HT-29 (cell line): ENCODE measurements around the gene NPAS3. TPM values are rescaled to one million over a fixed set of nuclear protein-coding genes. Genes with fewer than 3 reads are reported as not detected.

ENCODE experiments used
- DNase-seq: peaks from one replicate; pipeline ENCODE4 v3.0.0-alpha.2; 2015; ENCODE audit warnings: low spot score
- total RNA-seq: library from RNA; depleted of rRNA; stranded (reverse); fragments of >200 nt; shearing (Covaris generic); gene quantifications from 2 replicates; pipeline ENCODE4 v1.2.3, GENCODE V29; 2014

The NPAS3 gene
- total RNA-seq, 1 experiment from 2014 or later: not detected

DNA sequence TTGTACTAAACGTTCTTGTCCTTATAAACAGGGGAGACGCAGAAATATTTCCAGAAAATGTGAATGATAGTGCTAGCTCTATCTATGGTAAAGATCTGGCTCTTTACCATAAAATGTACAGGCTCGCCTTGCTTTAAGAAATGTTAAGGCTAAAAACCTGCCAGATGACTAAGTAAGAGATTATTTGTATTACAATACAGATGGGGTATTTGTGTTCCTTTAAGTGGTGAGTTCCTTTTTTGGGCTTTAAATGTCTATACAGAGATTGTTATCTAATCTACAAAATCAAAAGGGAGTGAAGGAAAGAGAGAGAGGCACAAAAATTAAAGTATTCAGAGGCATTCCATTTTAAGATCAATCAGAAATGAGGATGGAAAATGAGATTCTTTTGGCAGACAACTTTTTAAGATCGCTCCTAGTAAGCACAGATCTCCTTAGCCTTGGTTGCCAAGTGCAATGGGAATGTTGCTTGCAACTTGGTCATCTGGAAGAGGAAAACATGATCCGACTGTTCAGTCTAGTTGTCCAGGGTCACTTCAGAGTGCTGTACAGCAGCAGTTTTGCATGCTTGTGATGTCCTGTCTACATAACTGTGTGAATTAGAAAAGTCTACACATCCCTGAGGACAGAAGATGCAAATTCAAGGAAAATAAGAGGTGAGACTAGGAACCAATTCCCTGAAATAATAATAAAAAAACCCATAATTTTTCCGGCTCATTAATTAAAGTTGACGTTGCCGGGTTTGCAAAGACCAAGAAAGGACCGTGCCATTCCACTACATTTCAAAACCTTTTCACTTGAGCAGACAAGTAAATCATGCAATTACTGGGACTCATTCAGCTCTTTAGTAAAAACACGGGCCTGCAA, 631.4 kb downstream of the NPAS3 start:
- no peak for DNase-seq

DNA sequence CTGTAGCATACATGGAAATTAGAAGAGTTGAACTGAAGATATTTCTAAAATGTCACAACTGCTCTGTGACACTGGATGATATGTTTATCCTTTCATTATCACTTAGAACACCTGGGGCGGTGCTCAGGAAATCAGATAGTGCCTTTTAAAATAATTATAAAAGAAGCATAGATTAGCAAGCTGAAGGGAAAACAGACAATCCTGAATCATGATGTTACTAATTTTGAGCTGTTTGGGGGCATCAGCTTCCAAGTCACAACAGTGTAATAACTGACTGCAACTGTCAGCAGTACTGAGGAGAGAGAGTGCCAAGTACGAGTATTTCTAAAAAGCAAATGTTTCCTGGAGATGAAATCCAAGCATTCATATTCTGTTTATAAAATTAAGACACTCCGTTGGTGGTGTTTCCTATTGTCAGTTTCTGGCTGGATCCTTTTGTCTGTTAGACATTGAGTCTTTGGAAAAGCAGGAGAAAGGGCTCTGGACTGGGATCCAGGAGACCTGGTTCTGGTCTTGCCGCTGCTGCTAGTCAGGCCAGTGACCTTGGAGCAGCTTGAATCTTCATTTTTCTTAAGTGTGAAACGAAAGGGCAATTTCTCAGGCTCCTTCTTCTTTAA, 632.1 kb downstream of the NPAS3 start:
- no peak for DNase-seq

DNA sequence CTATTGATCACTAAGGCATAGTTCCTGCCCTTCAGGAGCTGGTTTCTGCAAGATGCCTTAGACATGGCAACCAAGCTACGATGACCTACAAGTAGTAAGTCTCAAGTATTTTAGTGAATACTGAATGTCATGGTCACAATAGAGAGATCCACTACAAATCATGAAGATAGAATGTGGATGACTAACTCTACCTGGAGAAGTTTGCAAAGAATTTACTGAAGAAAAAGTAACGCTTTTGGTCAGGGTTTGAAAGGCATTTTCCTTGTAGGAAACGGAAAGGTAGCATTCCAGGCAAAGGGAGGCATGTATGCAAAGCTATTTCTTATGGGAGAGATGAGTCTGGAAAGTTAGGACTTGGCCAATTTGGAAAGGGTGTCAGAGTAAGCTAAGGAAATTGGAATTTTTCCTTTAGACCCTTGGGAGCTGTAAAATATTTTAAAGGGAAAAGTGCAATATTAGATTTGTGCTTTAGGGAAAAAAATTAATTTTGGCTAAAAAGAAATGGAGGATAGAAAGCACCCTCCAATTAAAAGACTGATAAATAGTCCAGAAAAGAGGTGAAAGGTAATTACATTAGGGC, 634.7 kb downstream of the NPAS3 start:
- no peak for DNase-seq

GRCh38 chr14:33576014-33576413, 637.3 kb downstream of the NPAS3 start:
- no peak for DNase-seq

GRCh38 chr14:33578461-33579216, 640.0 kb downstream of the NPAS3 start:
- no peak for DNase-seq

DNA sequence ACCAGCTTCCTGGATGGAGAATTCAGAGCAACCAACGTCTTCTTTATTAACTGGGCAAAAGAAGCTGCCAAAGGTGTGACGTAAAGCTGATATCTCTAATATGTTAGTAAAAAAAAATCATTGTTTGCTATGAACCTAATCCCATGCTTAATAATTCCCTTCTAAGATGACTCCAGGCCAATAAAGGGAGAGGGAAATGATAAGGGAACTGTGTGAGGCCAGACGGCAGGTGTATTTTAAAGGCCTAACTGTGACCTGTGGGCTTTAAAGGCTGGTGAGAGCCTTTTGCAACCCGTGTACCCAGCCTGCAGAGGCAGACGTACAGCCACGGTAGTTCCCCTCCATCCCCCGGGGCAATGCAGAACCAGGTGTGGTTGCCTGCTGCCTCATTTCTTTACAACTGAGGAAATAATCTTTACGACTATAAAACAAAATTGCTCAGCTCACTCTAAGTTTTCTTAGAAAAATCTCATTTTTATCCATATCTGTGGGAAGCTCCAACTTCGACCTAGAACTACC, 641.6 kb downstream of the NPAS3 start:
- DNase-seq: no peak

GRCh38 chr14:33580841-33581240, 642.2 kb downstream of the NPAS3 start:
- no peak for DNase-seq

GRCh38 chr14:33584697-33585096, 646.0 kb downstream of the NPAS3 start:
- no peak for DNase-seq

GRCh38 chr14:33586806-33587205, 648.1 kb downstream of the NPAS3 start:
- no peak for DNase-seq

- DNase-seq: no peak
Measured at GRCh38 chr14:33587791-33588190, 649.1 kb downstream of the NPAS3 start.

GRCh38 chr14:33588771-33589170, 650.1 kb downstream of the NPAS3 start:
- no peak for DNase-seq

DNA sequence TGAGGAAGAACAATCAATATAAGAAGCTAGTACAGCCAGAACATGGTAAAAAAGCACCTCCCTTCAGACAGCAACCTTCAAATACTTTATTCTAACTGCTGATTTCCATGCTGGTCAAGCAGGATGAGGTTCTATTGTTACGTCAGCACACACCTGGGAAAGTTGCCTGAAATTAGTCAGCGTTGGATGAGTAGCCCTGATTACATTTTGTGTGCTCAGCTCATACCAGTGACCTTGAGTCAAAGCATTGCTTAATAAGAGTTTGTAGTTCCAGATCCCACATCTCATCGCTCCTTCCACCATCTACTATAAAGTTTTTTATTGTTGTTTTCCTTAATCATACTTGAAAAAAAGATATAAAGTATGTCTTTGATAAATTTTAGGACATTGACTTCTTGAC, 650.7 kb downstream of the NPAS3 start:
- peak; percentile 1 for DNase-seq

DNA sequence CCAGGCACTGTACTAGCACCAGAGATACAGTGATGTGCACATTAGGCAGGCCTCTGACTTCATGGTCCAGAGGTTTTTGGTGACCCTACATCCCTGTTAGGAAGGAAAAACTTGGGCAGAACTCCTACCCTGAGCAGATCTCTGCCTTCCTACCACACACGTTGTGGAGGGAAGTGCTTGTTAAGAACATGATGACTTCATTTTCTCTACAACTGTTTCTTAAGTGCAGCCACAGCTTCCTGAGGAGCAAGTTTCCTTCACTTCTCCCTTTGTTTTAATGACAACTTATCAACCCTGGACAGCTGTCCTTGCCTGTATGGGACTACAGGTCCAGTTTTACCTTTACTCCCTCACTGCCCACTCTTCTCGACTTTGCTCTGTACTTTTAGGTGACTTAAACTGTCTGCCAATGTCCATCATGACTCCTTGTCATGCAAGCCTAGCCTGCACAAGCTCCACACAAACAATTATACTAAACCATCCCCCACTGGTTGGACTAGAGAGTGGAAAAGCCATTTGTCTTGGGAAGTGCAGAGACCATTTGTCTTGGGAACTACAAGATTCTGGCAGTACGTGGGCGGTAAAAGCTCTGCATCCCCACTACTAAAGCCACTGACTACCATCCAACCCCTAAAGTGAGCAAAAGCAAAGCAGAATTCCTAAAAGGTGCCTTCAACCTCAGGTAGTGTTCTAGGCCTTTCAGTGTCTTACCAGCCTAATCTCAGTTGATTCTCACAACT, 652.4 kb downstream of the NPAS3 start:
- no peak for DNase-seq

- DNase-seq: no peak
Measured at GRCh38 chr14:33592297-33592696, 653.6 kb downstream of the NPAS3 start.

DNA sequence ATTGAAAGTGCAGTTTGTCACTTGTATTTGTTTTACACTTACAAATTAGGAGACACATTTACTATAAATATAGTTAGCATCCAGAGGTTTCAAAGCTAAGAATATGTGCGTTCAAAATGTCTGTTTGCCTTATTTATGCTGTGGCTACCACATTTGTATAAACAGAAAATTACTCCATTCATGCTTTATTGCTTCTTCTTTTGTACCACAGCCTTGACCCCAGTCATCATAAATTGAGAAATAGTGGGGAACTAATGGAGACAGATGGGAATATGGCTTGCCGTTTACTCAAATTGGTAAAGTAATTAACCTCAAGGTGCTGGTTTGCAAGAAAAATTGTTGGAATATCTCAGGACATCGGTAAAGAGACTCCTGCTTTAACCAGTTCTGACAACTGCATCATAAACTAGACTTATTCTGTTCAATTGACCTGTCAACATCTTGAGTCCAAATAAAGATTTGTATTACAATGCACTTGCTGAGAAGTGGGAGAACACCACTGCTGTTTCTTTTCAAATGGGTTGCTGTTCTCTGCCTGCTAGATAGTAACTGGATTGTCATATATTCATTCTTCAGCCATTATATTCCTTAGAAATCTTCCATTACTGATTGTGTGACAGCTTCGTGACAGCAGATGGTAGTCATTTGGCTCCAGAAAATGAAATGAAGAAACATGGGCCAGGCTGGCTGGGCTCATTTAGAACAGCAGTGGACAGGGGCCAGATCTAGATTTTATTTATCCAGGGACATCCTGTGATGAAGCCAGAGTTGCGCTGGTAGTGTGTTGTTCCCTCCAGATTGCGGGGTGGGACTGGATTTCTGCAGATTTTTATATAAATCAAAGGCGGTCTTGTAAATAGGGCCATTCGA, 657.8 kb downstream of the NPAS3 start:
- DNase-seq: no peak

DNA sequence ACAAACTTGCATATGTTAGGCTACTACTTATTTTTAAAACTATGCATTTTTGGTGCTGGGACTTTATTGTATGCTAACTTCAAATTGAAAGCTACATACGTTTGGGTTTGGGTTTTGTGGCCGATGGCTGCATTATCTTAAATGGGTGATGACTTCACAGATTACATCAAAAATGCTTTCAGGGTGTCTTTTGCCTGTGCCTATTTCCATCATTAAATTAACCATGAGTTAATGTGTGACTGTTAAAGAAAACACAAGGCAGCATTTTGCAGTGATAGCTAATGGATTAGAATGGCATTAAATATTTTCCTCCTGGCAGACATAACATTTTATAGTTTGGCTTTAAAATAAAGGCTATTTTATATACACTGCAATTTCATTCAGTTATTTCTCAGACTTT, 659.9 kb downstream of the NPAS3 start:
- no peak for DNase-seq

DNA sequence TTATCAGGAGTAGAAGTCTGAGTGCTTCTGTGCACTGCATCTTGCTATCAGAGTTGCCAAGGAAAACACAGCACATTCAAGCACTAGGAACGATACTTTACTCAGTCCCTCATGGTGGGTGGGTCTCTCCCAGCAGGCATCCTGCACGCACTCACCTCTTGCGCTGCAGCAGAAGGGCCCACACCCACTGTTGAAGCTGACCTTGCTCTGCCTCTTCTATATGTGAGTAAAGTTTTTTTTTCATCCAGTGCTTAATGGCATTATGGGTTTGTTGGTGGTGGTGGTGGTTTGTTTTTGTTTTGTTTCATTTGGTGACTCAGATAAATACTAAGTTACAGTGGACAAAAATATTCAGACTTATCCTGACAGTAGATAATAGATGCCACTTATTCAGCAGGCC, 663.7 kb downstream of the NPAS3 start:
- no peak for DNase-seq

- DNase-seq: no peak
Measured at GRCh38 chr14:33606591-33606990, 667.9 kb downstream of the NPAS3 start.

DNA sequence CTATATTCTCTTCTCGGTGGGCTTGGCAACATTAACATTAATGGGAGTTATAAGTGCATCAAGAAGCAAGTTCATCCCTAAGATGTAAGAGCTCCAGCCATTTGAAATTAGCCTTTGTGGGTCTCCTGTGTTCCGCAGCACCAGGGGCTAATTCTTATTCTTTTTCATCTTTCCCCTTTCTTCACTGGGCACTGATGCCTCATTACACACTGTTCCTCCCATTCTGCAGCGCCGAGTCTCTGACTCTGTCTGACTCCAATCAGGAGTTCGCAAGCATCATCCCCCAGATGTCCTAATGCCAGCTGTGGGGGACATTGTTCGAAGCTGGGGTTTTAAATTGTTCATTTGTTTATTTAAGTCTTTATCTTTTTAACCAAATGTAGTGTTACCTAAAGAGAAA, 670.9 kb downstream of the NPAS3 start:
- no peak for DNase-seq

DNA sequence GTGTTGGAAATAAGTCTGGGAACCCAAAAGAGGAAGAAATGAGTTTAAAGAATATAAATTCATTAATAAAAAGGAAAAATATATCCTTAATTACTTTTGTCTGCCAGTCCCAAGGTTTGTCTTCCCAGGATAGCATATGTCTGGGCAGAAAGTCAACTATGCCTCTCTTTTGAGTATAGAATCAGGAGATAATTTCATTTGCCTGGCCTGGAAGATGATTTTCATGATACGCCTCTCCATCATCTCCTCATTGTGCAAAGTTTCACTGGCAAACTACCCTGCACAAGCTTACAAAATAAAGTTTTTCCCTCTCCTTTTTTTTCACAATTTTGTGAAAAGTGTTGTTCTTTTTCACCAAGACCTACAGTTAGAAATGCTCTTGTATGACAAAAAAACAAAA, 671.4 kb downstream of the NPAS3 start:
- no peak for DNase-seq
